ENCODE data around the gene WWOX. TPM values are rescaled to one million over a fixed set of nuclear protein-coding genes. Genes with fewer than 3 reads are reported as not detected.
"Not testable (repeated sequence)": the region's sequence is repeated elsewhere in the genome, so short reads cannot be mapped to it uniquely, and the experiment has no call there.

WWOX gene
- total RNA-seq, 1 donor from 2014 or later: 18.6 TPM

GRCh38 chr16:79050063-79050462, 950.6 kb downstream of the WWOX start:
- TF ChIP-seq, protein P1, sequence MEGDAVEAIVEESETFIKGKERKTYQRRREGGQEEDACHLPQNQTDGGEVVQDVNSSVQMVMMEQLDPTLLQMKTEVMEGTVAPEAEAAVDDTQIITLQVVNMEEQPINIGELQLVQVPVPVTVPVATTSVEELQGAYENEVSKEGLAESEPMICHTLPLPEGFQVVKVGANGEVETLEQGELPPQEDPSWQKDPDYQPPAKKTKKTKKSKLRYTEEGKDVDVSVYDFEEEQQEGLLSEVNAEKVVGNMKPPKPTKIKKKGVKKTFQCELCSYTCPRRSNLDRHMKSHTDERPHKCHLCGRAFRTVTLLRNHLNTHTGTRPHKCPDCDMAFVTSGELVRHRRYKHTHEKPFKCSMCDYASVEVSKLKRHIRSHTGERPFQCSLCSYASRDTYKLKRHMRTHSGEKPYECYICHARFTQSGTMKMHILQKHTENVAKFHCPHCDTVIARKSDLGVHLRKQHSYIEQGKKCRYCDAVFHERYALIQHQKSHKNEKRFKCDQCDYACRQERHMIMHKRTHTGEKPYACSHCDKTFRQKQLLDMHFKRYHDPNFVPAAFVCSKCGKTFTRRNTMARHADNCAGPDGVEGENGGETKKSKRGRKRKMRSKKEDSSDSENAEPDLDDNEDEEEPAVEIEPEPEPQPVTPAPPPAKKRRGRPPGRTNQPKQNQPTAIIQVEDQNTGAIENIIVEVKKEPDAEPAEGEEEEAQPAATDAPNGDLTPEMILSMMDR (IDR thresholded peaks at IDR 0.05; ENCODE audit: unreplicated experiment): no peak
- H3K9me3 Mint-ChIP-seq (ENCODE audit: unreplicated experiment): no peaks in the 10 kb centered on the region
- no peak overlapping the region for H3K27ac Mint-ChIP-seq (ENCODE audit: unreplicated experiment)
- no peaks in the 10 kb centered on the region for H3K36me3 Mint-ChIP-seq (ENCODE audit: low read depth, unreplicated experiment)
- no peaks in the 10 kb centered on the region for H3K4me1 Mint-ChIP-seq (ENCODE audit: unreplicated experiment)
- no peak for DNase-seq (ENCODE audit: low spot score)
- no peaks in the 10 kb centered on the region for H3K27me3 Mint-ChIP-seq (ENCODE audit: unreplicated experiment)
- H3K4me3 Mint-ChIP-seq (ENCODE audit: unreplicated experiment): no peak overlapping the region

DNA sequence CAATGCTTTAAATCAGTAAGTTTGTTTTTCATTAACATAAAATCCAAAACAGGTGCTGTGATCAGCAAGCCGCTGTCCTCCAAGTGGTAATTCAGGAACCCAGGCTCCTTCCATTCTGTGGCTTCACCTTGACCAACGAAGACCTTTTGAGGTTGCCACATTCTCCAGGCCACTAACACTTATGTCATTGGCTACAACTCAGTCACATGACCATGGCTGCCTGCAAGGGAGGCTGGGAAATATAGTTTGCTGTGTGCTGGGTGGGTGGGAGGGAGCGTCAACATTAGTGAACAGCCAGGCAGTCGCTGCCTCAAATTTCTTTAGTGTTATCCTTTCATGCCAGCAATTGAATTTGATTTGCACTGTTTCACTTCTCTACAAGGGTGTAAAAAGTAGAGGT, 951.9 kb downstream of the WWOX start:
- DNase-seq (ENCODE audit: low spot score): no peak
- no peak overlapping the region for H3K4me3 Mint-ChIP-seq (ENCODE audit: unreplicated experiment)
- H3K9me3 Mint-ChIP-seq (ENCODE audit: unreplicated experiment): no peaks in the 10 kb centered on the region
- no peaks in the 10 kb centered on the region for H3K27me3 Mint-ChIP-seq (ENCODE audit: unreplicated experiment)
- no peaks in the 10 kb centered on the region for H3K36me3 Mint-ChIP-seq (ENCODE audit: low read depth, unreplicated experiment)
- TF ChIP-seq, protein P1 (IDR thresholded peaks at IDR 0.05; ENCODE audit: unreplicated experiment): no peak
- no peak overlapping the region for H3K27ac Mint-ChIP-seq (ENCODE audit: unreplicated experiment)
- no peaks in the 10 kb centered on the region for H3K4me1 Mint-ChIP-seq (ENCODE audit: unreplicated experiment)

DNA sequence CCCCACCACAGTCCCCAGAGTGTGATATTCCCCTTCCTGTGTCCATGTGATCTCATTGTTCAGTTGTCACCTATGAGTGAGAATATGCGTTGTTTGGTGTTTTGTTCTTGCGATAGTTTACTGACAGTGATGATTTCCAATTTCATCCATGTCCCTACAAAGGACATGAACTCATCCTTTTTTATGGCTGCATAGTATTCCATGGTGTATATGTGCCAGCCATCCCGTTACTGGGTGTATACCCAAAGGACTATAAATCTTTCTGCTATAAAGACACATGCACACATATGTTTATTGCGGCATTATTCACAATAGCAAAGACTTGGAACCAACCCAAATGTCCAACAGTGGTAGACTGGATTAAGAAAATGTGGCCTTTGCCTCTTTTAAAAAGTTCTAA, 952.7 kb downstream of the WWOX start:
- not testable (repeated sequence) for H3K4me1 Mint-ChIP-seq (ENCODE audit: unreplicated experiment); H3K9me3 Mint-ChIP-seq (ENCODE audit: unreplicated experiment); DNase-seq (ENCODE audit: low spot score); H3K36me3 Mint-ChIP-seq (ENCODE audit: low read depth, unreplicated experiment); H3K27me3 Mint-ChIP-seq (ENCODE audit: unreplicated experiment); H3K4me3 Mint-ChIP-seq (ENCODE audit: unreplicated experiment); H3K27ac Mint-ChIP-seq (ENCODE audit: unreplicated experiment)

DNA sequence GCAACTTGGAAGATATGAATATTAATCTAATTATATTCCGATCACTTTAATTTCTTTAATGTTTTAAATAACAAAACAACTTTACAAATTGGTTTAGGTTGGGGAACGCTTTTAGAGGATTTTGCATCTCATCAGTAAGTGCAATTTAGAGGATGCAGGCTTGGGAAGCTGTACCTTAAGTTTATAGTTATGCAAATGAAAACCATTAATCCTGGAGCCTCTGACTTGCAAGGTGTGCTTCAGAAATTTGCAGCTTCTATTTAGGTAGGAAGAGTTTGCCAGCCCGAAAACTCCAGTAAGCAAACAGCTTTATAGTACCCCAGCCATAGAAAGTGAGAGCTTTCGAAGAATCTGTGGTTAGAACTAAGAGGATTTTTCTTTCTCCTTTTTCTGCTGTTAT, 954.1 kb downstream of the WWOX start:
- Mint-ChIP-seq H3K27ac (ENCODE audit: unreplicated experiment) (no peak overlapping the region), H3K36me3 (ENCODE audit: low read depth, unreplicated experiment) (no peaks in the 10 kb centered on the region), H3K9me3 (ENCODE audit: unreplicated experiment) (no peaks in the 10 kb centered on the region), H3K27me3 (ENCODE audit: unreplicated experiment) (peaks cover 1% of the 10 kb centered on the region), H3K4me1 (ENCODE audit: unreplicated experiment) (peaks cover 2% of the 10 kb centered on the region), H3K4me3 (ENCODE audit: unreplicated experiment) (no peak overlapping the region)
- no peak for DNase-seq (ENCODE audit: low spot score)
- TF ChIP-seq, protein P1 (IDR thresholded peaks at IDR 0.05; ENCODE audit: unreplicated experiment): no peak

- peaks cover 2% of the 10 kb centered on the region for H3K4me1 Mint-ChIP-seq (ENCODE audit: unreplicated experiment)
- H3K9me3 Mint-ChIP-seq (ENCODE audit: unreplicated experiment): no peaks in the 10 kb centered on the region
- no peak overlapping the region for H3K4me3 Mint-ChIP-seq (ENCODE audit: unreplicated experiment)
- no peak for DNase-seq (ENCODE audit: low spot score)
- no peaks in the 10 kb centered on the region for H3K36me3 Mint-ChIP-seq (ENCODE audit: low read depth, unreplicated experiment)
- peaks cover 1% of the 10 kb centered on the region for H3K27me3 Mint-ChIP-seq (ENCODE audit: unreplicated experiment)
- TF ChIP-seq, protein P1 (IDR thresholded peaks at IDR 0.05; ENCODE audit: unreplicated experiment): no peak
- no peak overlapping the region for H3K27ac Mint-ChIP-seq (ENCODE audit: unreplicated experiment)
These were observed 954.9 kb downstream of the WWOX start for GRCh38 chr16:79054211-79054984.
